ENCODE measurements around the gene RAI1.

- TF ChIP-seq, protein P1, sequence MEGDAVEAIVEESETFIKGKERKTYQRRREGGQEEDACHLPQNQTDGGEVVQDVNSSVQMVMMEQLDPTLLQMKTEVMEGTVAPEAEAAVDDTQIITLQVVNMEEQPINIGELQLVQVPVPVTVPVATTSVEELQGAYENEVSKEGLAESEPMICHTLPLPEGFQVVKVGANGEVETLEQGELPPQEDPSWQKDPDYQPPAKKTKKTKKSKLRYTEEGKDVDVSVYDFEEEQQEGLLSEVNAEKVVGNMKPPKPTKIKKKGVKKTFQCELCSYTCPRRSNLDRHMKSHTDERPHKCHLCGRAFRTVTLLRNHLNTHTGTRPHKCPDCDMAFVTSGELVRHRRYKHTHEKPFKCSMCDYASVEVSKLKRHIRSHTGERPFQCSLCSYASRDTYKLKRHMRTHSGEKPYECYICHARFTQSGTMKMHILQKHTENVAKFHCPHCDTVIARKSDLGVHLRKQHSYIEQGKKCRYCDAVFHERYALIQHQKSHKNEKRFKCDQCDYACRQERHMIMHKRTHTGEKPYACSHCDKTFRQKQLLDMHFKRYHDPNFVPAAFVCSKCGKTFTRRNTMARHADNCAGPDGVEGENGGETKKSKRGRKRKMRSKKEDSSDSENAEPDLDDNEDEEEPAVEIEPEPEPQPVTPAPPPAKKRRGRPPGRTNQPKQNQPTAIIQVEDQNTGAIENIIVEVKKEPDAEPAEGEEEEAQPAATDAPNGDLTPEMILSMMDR (IDR thresholded peaks at IDR 0.05) = no peak
- TF ChIP-seq POLR2A (IDR thresholded peaks at IDR 0.05) = no peak
These were observed 15.8 kb downstream of the RAI1 start for GRCh38 chr17:17696882-17697633.

Measured in esophagus squamous epithelium (tissue), 4 donors.